ENCODE measurements around the gene SCUBE3.

GRCh38 chr6:35166520-35166919 is 47.2 kb upstream of the SCUBE3 start:
- no peak for TF ChIP-seq POLR2A (IDR thresholded peaks at IDR 0.05)
- no peak for TF ChIP-seq CTCF (IDR thresholded peaks at IDR 0.05)

Data from body of pancreas (tissue), 4 donors.